Heart left ventricle (tissue), 13 donors: ENCODE data around the gene STK32C.

Experiments
- CTCF ChIP-seq, 12 donors: fragments of 200-600 bp; sonication (generic) in 4 of 12; IDR thresholded peaks; one replicate each; pipeline versions ENCODE4 v1.5.0 to v1.8.0; 2018 to 2022; ENCODE audit warnings: antibody characterized with exemption in 12 of 12, mild to moderate bottlenecking in 5 of 12
- POLR2A ChIP-seq, 2 donors: fragments of 450-650 bp; IDR thresholded peaks; one replicate each; pipeline ENCODE4 v1.6.1; 2017; ENCODE audit warnings: antibody characterized with exemption in 2 of 2, mild to moderate bottlenecking in 2 of 2, moderate library complexity in 2 of 2
- donor health status: ischemic (EF 13 %, LVEDD 7.1; RV severe dilation, severe dysfunction).
- donor health status: DM: no; HTN: yes; CAD: no.
- donor health status: DM: no; HTN: no; CAD: no.
- donor health status: ischemic (EF 25% LVEDD 6.9; RV normal size, moderate dysfunction).
- donor health status: ischemic (EF 25% LVEDD 5.7; RV mildly dilated, moderate dysfunction).
- donor health status: ischemic (EF 35%, LVEDD 5.7; RV mildly dilated, moderate dysfunction).
- donor health status: nonischemic (EF 11% LVEDD 7.7; RV severe dilation, severe dysfunction).
- donor health status: DM: yes; HTN: yes; CAD: no.
- donor health status: PGD.
- donor health status: ischemic (EF 29% LVEDD 5.4; RV normal size, mild dysfunction).
- donor health status: nonischemic (EF 23%, LVEDD 6.1; RV moderate dilation, normal function).

- TF ChIP-seq CTCF (IDR thresholded peaks at IDR 0.05) (no peak), POLR2A (IDR thresholded peaks at IDR 0.05) (no peak)
Observed at GRCh38 chr10:132204781-132205473, 102.8 kb downstream of the STK32C start.
